ENCODE data around the gene SCARF1.
"Not testable (repeated sequence)": the region's sequence is repeated elsewhere in the genome, so short reads cannot be mapped to it uniquely, and the experiment has no call there.

The SCARF1 gene

DNA sequence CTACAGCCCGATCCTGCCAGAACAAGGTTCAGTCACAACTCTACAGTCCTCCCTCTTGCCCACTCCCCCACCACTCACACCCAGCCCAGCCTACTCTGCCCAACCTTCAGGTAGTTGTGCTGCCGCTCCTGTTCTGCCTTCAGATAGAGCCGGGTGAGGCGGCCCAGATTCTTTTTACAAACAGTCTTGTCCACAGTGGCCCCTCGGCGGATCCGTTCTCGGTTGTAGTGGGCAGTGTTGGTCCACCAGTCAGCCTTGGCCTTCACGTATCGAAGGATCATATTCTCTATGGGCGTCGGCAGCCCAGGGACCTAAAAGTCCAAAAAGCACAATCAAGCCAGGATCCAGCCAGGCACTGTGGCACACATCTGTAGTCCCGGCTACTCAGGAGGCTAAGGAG lies 30.9 kb upstream of the SCARF1 start:
- DNase-seq (ENCODE audit: low read depth, low spot score), result no peak
- no peak overlapping the region for H3K27ac ChIP-seq
- TF ChIP-seq FOXP2 (optimal IDR thresholded peaks at IDR 0.05; ENCODE audit: control extremely low read depth, extremely low read length, insufficient read depth) (no peak), POLR2AphosphoS5 (IDR thresholded peaks at IDR 0.05; ENCODE audit: borderline replicate concordance, low read depth, low read length) (no peak), EZH2 (IDR thresholded peaks at IDR 0.05) (no peak)
- H3K4me3 ChIP-seq, result no peak overlapping the region
- no peak overlapping the region for H3K9ac ChIP-seq (ENCODE audit: insufficient read length)
- no peaks in the 10 kb centered on the region for H3K9me3 ChIP-seq (ENCODE audit: low read depth, low read length)
- H3K36me3 ChIP-seq (ENCODE audit: insufficient read depth, low read length), result peaks cover 93% of the 10 kb centered on the region

DNA sequence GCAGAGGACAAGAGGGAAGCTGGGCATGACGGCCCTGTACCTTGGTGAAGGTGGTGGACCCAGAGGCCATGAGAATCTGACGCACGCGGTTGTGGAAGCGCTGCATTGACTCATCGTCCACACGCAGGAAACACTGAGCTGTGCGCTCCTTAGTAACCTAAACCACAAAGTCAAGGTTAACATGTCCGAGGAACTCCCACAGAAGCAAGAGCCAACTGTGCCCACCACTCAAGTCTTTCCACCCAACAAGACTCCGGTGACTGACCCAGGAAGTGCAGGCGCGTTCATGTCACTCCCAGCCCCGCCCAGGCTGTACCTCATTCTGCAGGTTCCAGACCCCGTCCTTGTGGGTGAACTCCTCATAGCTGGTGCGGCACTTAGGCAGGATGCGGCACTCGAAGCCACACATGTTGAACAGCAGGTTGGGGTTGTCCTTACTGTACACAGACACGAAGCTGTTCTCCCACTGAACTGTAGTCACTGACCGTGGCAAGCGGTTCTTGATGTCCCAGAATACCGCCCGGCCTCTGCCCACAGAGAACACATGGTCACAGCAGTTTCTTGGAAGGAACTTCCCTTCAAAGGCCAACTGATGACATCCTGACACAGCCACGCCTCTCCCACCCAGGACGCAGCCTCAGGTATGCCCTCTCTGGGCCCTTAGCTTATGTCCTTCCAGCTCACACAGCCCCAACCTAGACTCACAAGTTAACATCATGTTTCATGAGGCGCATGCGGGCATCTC lies 27.7 kb upstream of the SCARF1 start:
- H3K36me3 ChIP-seq (ENCODE audit: insufficient read depth, low read length), result peaks cover 91% of the 10 kb centered on the region
- H3K9ac ChIP-seq (ENCODE audit: insufficient read length), result no peak overlapping the region
- TF ChIP-seq POLR2AphosphoS5 (IDR thresholded peaks at IDR 0.05; ENCODE audit: borderline replicate concordance, low read depth, low read length) (no peak), FOXP2 (optimal IDR thresholded peaks at IDR 0.05; ENCODE audit: control extremely low read depth, extremely low read length, insufficient read depth) (no peak), EZH2 (IDR thresholded peaks at IDR 0.05) (no peak)
- DNase-seq (ENCODE audit: low read depth, low spot score), result no peak
- no peak overlapping the region for H3K4me3 ChIP-seq
- H3K27ac ChIP-seq, result no peak overlapping the region
- no peaks in the 10 kb centered on the region for H3K9me3 ChIP-seq (ENCODE audit: low read depth, low read length)

DNA sequence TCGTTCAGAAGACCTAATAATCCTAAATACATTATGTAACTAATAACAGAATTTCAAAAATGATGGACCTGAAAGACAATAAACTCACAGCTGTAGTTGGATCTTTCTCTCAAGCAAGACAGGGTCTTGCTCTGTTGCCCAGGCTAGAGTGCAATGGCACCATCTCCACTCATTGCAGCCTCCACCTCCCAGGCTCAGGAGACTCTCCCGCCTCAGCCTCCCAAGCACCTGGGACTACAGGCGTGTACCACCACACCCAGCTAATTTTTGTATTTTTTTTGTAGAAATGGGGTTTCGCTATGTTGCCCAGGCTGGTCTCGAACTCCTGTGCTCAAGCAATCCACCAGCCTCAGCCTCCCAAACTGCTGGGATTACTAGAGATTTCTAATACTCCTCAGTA lies 18.4 kb upstream of the SCARF1 start:
- peaks cover 77% of the 10 kb centered on the region for H3K36me3 ChIP-seq (ENCODE audit: insufficient read depth, low read length)

DNA sequence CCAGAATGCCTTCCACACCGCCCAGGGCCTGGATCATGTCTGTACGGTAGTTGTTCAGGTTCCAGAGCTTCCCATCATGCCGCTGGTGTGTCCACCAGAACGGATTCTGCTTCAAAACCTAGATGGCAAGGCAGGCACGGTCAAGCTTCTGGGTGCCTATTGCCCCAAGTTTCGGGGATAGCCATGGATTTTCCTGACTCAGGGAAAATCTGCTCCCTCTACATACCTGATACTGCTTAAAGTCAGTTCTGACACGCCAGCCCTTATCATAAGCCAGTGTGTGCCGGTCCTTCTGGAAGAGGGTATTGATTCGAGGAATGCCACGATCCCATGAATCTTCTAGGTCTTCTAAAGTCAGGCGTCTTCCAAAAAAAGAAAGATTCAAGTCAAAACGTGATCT lies 15.5 kb upstream of the SCARF1 start:
- Histone ChIP-seq H3K9ac (ENCODE audit: insufficient read length) (no peak overlapping the region), H3K9me3 (ENCODE audit: low read depth, low read length) (no peaks in the 10 kb centered on the region), H3K36me3 (ENCODE audit: insufficient read depth, low read length) (peaks cover 81% of the 10 kb centered on the region), H3K4me3 (no peak overlapping the region), H3K27ac (no peak overlapping the region)
- DNase-seq (ENCODE audit: low read depth, low spot score), result no peak
- no peak for TF ChIP-seq FOXP2 (optimal IDR thresholded peaks at IDR 0.05; ENCODE audit: control extremely low read depth, extremely low read length, insufficient read depth)
- TF ChIP-seq POLR2AphosphoS5 (IDR thresholded peaks at IDR 0.05; ENCODE audit: borderline replicate concordance, low read depth, low read length), result no peak
- no peak for TF ChIP-seq EZH2 (IDR thresholded peaks at IDR 0.05)

More for the DNA sequence above, 18.4 kb upstream of the SCARF1 start:
- H3K9ac ChIP-seq (ENCODE audit: insufficient read length); DNase-seq (ENCODE audit: low read depth, low spot score); H3K27ac ChIP-seq; H3K4me3 ChIP-seq; H3K9me3 ChIP-seq (ENCODE audit: low read depth, low read length): not testable (repeated sequence)

DNA sequence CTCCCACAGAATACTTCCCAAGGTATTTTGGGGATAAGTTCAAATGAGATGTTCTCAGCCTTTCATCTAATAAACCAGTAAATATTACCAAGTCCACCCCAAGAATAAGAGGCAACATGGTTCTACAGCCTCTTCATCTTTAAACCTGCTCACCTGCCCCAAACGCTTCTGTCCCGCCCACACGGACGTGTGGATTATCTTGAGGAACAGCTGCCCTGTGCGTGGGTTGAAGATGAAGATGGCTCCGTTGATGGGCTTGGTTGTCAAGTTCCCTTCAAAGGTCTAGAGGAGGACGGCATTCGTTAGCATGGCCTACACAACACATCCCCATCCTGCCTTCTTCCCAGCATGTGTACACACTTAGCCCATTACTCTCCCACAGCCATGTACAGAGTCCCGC lies 12.6 kb upstream of the SCARF1 start:
- TF ChIP-seq POLR2AphosphoS5 (IDR thresholded peaks at IDR 0.05; ENCODE audit: borderline replicate concordance, low read depth, low read length) (no peak), FOXP2 (optimal IDR thresholded peaks at IDR 0.05; ENCODE audit: control extremely low read depth, extremely low read length, insufficient read depth) (no peak), EZH2 (IDR thresholded peaks at IDR 0.05) (no peak)
- peaks cover 91% of the 10 kb centered on the region for H3K36me3 ChIP-seq (ENCODE audit: insufficient read depth, low read length)
- H3K9me3 ChIP-seq (ENCODE audit: low read depth, low read length), result no peaks in the 10 kb centered on the region
- no peak overlapping the region for H3K9ac ChIP-seq (ENCODE audit: insufficient read length)
- no peak for DNase-seq (ENCODE audit: low read depth, low spot score)
- no peak overlapping the region for H3K27ac ChIP-seq
- no peak overlapping the region for H3K4me3 ChIP-seq

DNA sequence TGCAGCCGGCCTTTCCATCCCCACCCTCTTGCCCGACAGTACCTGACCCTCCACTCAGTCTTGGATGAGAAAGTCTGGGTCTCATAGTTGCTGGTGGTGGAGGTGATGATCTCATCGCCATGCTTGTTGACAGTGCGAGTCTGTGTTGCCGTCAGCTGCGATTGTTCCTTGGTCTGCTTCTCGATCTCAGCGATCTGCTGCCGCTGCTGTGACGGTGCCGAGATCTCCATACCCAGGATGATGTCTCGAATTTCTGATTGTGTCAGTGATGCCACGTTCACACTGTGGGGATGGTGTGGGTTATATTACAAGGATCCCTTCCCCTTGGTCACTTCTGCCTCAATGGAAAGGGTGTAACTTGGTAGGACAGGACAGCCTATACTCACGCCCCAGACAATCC lies 8.2 kb upstream of the SCARF1 start:
- Histone ChIP-seq H3K9me3 (ENCODE audit: low read depth, low read length) (no peaks in the 10 kb centered on the region), H3K27ac (no peak overlapping the region), H3K9ac (ENCODE audit: insufficient read length) (no peak overlapping the region), H3K36me3 (ENCODE audit: insufficient read depth, low read length) (peaks cover 80% of the 10 kb centered on the region), H3K4me3 (no peak overlapping the region)
- DNase-seq (ENCODE audit: low read depth, low spot score), result no peak
- TF ChIP-seq EZH2 (IDR thresholded peaks at IDR 0.05) (no peak), FOXP2 (optimal IDR thresholded peaks at IDR 0.05; ENCODE audit: control extremely low read depth, extremely low read length, insufficient read depth) (no peak), POLR2AphosphoS5 (IDR thresholded peaks at IDR 0.05; ENCODE audit: borderline replicate concordance, low read depth, low read length) (no peak)

DNA sequence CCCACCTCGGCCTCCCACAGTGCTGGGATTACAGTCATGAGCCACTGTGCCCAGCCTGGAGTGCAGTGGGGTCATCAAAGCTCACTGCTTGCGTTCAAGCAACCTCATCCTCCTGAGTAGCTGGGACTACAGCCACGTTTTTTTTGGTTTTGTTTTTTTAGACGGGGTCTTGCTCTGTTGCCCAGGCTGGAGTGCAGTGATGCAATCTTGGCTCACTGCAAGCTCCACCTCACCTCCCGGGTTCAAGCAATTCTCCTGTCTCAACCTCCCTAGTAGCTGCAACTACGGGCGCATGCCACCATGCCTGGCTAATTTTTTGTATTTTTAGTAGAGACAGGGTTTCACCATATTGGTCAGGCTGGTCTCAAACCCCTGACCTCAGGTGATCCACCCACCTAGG lies 7.3 kb upstream of the SCARF1 start:
- not testable (repeated sequence) for DNase-seq (ENCODE audit: low read depth, low spot score); H3K9me3 ChIP-seq (ENCODE audit: low read depth, low read length); H3K4me3 ChIP-seq; H3K9ac ChIP-seq (ENCODE audit: insufficient read length); H3K27ac ChIP-seq
- H3K36me3 ChIP-seq (ENCODE audit: insufficient read depth, low read length), result peaks cover 70% of the 10 kb centered on the region

DNA sequence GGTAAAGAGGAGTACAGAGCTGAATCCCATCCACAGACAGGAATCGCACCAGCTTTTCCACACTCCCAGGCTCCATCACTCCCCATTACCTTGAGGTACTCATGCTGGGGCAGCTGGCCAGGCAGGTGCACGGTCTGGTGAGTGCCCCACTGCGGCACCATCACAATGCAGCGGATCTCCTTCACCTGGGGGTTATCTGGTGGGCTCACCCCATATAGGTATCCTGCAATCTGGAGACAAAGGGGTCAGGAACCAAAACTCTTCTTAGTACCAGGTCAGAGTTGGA lies 6.0 kb upstream of the SCARF1 start:
- Histone ChIP-seq H3K27ac (no peak overlapping the region), H3K9me3 (ENCODE audit: low read depth, low read length) (no peaks in the 10 kb centered on the region), H3K9ac (ENCODE audit: insufficient read length) (no peak overlapping the region), H3K4me3 (no peak overlapping the region), H3K36me3 (ENCODE audit: insufficient read depth, low read length) (peaks cover 60% of the 10 kb centered on the region)
- TF ChIP-seq POLR2AphosphoS5 (IDR thresholded peaks at IDR 0.05; ENCODE audit: borderline replicate concordance, low read depth, low read length), result no peak
- no peak for TF ChIP-seq FOXP2 (optimal IDR thresholded peaks at IDR 0.05; ENCODE audit: control extremely low read depth, extremely low read length, insufficient read depth)
- no peak for TF ChIP-seq EZH2 (IDR thresholded peaks at IDR 0.05)
- DNase-seq (ENCODE audit: low read depth, low spot score), result no peak

DNA sequence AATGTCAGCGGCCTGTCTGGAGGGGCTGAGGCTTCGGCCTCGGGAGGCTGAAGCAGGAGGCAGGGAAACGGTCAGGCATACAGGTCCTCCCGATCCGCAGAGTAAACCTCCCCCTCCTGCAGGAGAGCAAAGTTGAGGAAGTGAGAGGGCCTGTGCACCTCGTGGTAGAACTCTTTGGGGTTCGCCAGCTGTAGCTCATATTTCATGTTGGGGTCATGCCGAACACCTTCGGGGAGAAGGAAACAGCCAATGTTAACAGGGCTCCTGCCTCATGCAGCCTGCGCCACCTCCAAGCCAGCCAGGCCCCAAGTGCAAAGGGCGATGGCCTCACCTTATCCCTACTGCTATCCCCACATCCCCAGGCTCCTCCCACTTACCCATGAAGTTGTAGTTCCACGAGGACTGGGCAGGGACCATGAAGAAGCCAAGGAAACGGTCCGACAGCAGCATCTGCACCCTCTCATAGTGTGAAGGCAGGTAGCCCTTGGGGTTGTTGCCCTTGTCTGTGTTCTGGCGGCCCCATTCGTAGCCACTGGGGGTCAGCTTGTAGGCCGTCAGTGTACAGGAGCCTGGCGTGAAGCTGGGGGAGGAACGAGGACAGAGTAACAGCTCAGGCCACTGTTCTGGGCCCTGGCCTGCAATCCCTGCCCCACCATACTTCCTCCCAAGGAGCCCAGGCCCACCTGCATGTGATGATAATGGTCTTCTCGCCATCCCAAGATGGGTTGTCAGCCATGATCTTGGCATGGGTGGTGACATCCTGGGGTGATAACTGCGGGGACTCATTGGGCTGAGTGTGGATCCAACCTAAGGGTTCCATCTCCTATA lies 5.4 kb upstream of the SCARF1 start:
- TF ChIP-seq FOXP2 (optimal IDR thresholded peaks at IDR 0.05; ENCODE audit: control extremely low read depth, extremely low read length, insufficient read depth) (no peak), POLR2AphosphoS5 (IDR thresholded peaks at IDR 0.05; ENCODE audit: borderline replicate concordance, low read depth, low read length) (no peak)
- no peak for DNase-seq (ENCODE audit: low read depth, low spot score)
- Histone ChIP-seq H3K9me3 (ENCODE audit: low read depth, low read length) (no peaks in the 10 kb centered on the region), H3K9ac (ENCODE audit: insufficient read length) (no peak overlapping the region), H3K4me3 (no peak overlapping the region), H3K36me3 (ENCODE audit: insufficient read depth, low read length) (peaks cover 54% of the 10 kb centered on the region), H3K27ac (no peak overlapping the region)

Data from SK-N-MC (cell line).